ENCODE data around the gene LRP6.

The LRP6 gene

GRCh38 chr12:12282761-12283425 lies 16.0 kb upstream of the LRP6 start:
- Histone ChIP-seq H3K27me3 (ENCODE audit: insufficient read depth, poor library complexity, severe bottlenecking) (no peaks in the 10 kb centered on the region), H3K9me3 (ENCODE audit: severe bottlenecking) (no peaks in the 10 kb centered on the region), H3K4me1 (ENCODE audit: insufficient read depth, poor library complexity, severe bottlenecking) (no peaks in the 10 kb centered on the region), H3K27ac (ENCODE audit: poor library complexity, severe bottlenecking) (no peak overlapping the region), H3K4me3 (ENCODE audit: severe bottlenecking) (no peak overlapping the region), H3K36me3 (ENCODE audit: low read depth) (no peaks in the 10 kb centered on the region)
- no peak for DNase-seq (ENCODE audit: low spot score)
- no peak for TF ChIP-seq CTCF (IDR thresholded peaks at IDR 0.05; ENCODE audit: poor library complexity, severe bottlenecking)
- ATAC-seq (ENCODE audit: low read depth) = 0 out of 3 replicates have a peak, but pooled peaks have one; percentile 27

DNA sequence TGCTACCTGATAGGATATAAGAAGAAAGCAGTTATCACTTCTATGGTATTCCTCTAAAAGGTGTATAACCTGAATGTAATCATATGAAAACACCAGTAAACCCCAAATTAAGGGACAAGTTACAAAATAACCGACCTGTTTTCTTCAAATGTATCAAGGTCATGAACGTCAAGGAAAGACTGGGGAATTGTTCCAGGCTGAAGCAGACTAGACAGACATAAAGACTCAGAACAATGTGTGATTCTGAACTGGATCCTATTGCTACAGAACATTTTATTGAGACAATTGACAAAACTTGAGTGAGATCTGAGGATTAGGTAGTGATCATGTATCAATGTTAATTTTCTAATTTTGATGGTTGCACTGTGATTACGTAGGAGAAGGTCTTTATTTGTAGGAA lies 15.4 kb upstream of the LRP6 start:
- Histone ChIP-seq H3K4me1 (ENCODE audit: insufficient read depth, poor library complexity, severe bottlenecking) (no peaks in the 10 kb centered on the region), H3K27ac (ENCODE audit: poor library complexity, severe bottlenecking) (no peak overlapping the region), H3K4me3 (ENCODE audit: severe bottlenecking) (no peak overlapping the region), H3K36me3 (ENCODE audit: low read depth) (no peaks in the 10 kb centered on the region), H3K27me3 (ENCODE audit: insufficient read depth, poor library complexity, severe bottlenecking) (no peaks in the 10 kb centered on the region), H3K9me3 (ENCODE audit: severe bottlenecking) (no peaks in the 10 kb centered on the region)
- no peak for TF ChIP-seq CTCF (IDR thresholded peaks at IDR 0.05; ENCODE audit: poor library complexity, severe bottlenecking)
- ATAC-seq (ENCODE audit: low read depth) (no peak), DNase-seq (ENCODE audit: low spot score) (no peak)

DNA sequence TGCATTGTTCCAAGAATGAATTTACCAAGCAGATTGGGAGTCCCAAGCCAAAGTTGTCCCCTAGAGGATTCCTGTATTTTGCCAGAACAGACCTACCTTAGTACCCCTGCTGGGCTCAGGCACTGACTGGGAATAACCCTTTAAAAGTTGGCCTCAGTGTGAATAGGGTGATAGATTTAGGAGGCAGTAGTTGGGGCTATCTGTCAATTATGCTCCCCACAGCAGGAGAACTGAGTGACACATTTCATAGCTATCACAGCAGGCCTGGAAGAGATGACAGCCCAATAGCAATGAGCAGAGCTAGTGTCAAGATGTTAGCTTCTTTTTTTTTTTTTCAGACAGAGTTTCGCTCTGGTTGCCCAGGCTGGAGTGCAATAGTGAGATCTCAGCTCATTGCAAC lies 14.3 kb upstream of the LRP6 start:
- no peaks in the 10 kb centered on the region for H3K4me1 ChIP-seq (ENCODE audit: insufficient read depth, poor library complexity, severe bottlenecking)
- DNase-seq (ENCODE audit: low spot score) = no peak

DNA sequence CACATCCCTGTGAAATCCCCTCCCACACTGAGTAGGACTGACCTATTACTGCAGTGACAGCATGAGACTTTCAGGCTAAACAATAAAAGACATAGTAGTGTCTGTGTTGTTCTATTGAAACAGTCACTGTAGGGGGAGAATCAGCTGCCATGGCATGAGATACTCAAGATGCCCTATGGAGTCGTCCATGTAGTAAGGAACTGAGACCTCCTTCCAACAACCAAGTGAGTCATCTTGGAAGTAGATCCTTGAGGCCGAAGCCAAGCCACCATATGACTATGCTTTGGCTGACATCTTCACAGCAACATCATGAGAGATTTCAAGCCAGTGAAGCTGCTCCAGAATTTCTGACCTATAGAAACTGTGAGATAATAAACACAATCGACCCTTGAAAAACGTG lies 12.1 kb upstream of the LRP6 start:
- TF ChIP-seq CTCF (IDR thresholded peaks at IDR 0.05; ENCODE audit: poor library complexity, severe bottlenecking) = no peak
- DNase-seq (ENCODE audit: low spot score) = no peak
- H3K4me3 ChIP-seq (ENCODE audit: severe bottlenecking) = no peak overlapping the region
- H3K4me1 ChIP-seq (ENCODE audit: insufficient read depth, poor library complexity, severe bottlenecking) = no peaks in the 10 kb centered on the region
- H3K36me3 ChIP-seq (ENCODE audit: low read depth) = no peaks in the 10 kb centered on the region
- H3K27me3 ChIP-seq (ENCODE audit: insufficient read depth, poor library complexity, severe bottlenecking) = no peaks in the 10 kb centered on the region
- no peak overlapping the region for H3K27ac ChIP-seq (ENCODE audit: poor library complexity, severe bottlenecking)
- no peak for ATAC-seq (ENCODE audit: low read depth)
- H3K9me3 ChIP-seq (ENCODE audit: severe bottlenecking) = no peaks in the 10 kb centered on the region

More for the DNA sequence above, 14.3 kb upstream of the LRP6 start:
- no peaks in the 10 kb centered on the region for H3K36me3 ChIP-seq (ENCODE audit: low read depth)
- H3K27ac ChIP-seq (ENCODE audit: poor library complexity, severe bottlenecking) = no peak overlapping the region
- ATAC-seq (ENCODE audit: low read depth) = no peak
- TF ChIP-seq CTCF (IDR thresholded peaks at IDR 0.05; ENCODE audit: poor library complexity, severe bottlenecking) = no peak
- H3K4me3 ChIP-seq (ENCODE audit: severe bottlenecking) = no peak overlapping the region
- no peaks in the 10 kb centered on the region for H3K9me3 ChIP-seq (ENCODE audit: severe bottlenecking)
- no peaks in the 10 kb centered on the region for H3K27me3 ChIP-seq (ENCODE audit: insufficient read depth, poor library complexity, severe bottlenecking)

GRCh38 chr12:12275874-12276273 lies 9.0 kb upstream of the LRP6 start:
- Histone ChIP-seq H3K36me3 (ENCODE audit: low read depth) (no peaks in the 10 kb centered on the region), H3K9me3 (ENCODE audit: severe bottlenecking) (no peaks in the 10 kb centered on the region), H3K27me3 (ENCODE audit: insufficient read depth, poor library complexity, severe bottlenecking) (no peaks in the 10 kb centered on the region), H3K4me3 (ENCODE audit: severe bottlenecking) (no peak overlapping the region), H3K27ac (ENCODE audit: poor library complexity, severe bottlenecking) (no peak overlapping the region), H3K4me1 (ENCODE audit: insufficient read depth, poor library complexity, severe bottlenecking) (no peaks in the 10 kb centered on the region)
- TF ChIP-seq CTCF (IDR thresholded peaks at IDR 0.05; ENCODE audit: poor library complexity, severe bottlenecking) = no peak
- ATAC-seq (ENCODE audit: low read depth) (no peak), DNase-seq (ENCODE audit: low spot score) (no peak)
